Neural progenitor cell (in vitro differentiated cells): ENCODE results near the gene MYLK.

ENCODE experiments used
- EZH2phosphoT487 ChIP-seq: fragments of 200-600 bp; sonication (generic); IDR thresholded peaks from 2 replicates; pipeline ENCODE4 v1.6.1; 2017; ENCODE audit warnings: antibody characterized with exemption
- TF ChIP-seq, protein P1 (sequence below): fragments of 200-600 bp; sonication (generic); IDR thresholded peaks from 2 replicates; pipeline ENCODE4 v1.5.1; 2017; ENCODE audit warnings: antibody characterized with exemption, mild to moderate bottlenecking

- no peak for TF ChIP-seq EZH2phosphoT487
- TF ChIP-seq, protein P1, sequence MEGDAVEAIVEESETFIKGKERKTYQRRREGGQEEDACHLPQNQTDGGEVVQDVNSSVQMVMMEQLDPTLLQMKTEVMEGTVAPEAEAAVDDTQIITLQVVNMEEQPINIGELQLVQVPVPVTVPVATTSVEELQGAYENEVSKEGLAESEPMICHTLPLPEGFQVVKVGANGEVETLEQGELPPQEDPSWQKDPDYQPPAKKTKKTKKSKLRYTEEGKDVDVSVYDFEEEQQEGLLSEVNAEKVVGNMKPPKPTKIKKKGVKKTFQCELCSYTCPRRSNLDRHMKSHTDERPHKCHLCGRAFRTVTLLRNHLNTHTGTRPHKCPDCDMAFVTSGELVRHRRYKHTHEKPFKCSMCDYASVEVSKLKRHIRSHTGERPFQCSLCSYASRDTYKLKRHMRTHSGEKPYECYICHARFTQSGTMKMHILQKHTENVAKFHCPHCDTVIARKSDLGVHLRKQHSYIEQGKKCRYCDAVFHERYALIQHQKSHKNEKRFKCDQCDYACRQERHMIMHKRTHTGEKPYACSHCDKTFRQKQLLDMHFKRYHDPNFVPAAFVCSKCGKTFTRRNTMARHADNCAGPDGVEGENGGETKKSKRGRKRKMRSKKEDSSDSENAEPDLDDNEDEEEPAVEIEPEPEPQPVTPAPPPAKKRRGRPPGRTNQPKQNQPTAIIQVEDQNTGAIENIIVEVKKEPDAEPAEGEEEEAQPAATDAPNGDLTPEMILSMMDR: no peak
These were observed 275.7 kb downstream of the MYLK start for GRCh38 chr3:123608263-123608937.
